NCI-H2107 treated with DMSO at 0.1 percent for 48 hours (cell line): Measurements from ENCODE around the gene GARS1.
A peak's percentile ranks its signal among the peaks of the same experiment; 100 is the strongest.
"Not testable (repeated sequence)": the region's sequence is repeated elsewhere in the genome, so short reads cannot be mapped to it uniquely, and the experiment has no call there.

ENCODE experiments used
- DNase-seq: peaks from one replicate; lab custom pipeline; 2025; ENCODE audit not compliant: unreplicated experiment; lab: John Stamatoyannopoulos, UW

GARS1 gene

DNA sequence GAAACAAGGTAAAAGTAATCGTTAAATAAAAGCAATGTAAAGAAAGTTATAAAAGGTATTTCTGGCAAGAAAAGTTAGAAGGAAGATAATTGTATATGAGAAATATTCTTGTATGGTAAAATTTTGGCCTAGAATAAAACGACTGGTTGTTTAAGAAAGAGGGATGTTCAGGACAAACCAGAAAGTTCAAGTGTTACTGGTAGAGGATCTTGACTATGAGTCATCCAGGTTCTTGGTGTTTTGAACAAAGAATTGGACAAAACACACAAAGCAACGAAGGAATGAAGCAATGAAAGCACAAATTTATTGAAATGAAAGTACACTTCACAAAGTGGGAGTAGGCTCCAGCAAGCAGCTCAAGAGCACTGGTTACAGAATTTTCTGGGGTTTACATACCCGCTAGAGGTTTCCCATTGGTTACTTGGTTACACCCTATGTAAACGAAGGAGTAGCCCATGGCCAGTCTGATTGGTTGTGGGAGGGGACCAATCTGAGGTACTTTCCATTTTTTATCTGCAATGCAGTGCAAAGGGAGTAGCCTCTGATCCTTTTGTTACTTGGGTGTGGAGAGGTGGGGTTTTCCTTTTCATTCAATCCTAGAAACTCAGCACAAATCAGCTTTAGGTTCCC, 22.4 kb upstream of the GARS1 start:
- no peak for DNase-seq

DNA sequence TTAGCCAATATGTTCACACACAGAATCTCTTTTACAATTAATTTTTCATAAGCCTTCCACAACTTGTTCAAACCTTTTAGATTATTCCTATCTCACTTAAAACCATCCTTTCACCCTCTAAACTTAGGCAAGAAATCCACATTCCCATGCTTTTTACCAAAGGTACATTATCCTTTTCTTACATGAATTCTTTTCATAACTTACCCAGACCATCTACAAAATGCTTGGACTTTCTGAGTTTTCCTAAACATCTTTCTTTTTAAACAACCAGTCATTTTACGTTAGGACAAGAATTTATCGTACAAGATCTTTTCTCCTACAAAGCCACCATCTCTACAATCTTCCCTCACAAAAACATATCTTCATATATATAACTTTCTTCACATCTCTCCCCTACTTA, 18.8 kb upstream of the GARS1 start:
- no peak for DNase-seq

DNA sequence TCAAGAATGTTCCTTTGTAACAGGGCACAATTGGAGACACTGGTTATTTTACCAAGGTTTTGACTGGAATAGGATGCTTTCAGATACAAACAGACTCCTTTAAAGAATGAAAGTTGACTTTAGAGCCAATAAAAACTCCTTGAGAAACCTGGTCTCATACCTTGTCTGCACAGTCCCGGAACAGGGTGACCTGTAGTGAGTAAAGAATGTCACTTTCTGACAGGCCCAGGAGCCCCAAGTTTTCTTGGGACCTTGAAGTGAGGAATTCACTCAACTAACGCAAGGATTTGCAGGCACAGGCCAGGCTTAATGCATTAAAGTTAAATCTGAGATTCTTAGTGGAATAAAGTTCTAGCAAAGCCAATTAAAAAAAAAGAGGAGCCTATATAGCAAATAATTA, 11.5 kb upstream of the GARS1 start:
- DNase-seq: no peak

DNA sequence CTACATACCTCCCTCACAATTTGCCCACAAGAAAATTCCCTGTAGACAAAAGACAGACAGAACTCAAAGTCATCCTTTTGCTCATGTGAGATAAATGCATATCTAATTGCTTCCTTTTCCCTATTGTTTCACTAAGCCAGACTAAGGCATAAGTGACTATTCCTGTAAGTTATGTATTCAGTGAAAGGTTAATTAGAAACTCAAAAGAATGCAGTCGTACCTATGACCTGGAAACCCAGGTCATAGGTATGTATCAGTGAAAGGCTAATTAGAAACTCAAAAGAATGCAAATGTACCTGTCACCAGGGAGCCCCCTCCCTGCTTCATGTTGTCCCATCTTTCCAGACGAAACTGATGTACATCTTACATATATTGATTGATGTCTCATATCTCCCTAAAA, 10.3 kb upstream of the GARS1 start:
- DNase-seq: no peak

DNA sequence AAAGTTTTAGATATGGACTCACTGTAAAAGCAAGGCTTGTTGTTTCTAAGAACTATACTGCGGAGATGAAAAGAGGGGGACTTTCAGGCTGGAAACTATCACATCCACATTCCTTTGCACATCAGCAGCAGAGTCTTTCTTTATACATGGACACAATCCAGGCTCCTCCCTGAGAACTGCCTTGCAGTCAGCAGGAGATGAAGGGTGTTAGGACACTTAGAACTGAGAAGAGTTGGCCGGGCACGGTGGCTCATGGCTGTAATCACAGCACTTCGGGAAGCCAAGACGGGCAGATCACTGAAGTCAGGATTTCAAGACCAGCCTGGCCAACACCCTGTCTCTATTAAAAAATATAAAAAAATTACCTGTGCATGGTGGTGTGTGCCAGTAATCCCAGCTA, 9.7 kb upstream of the GARS1 start:
- DNase-seq: no peak

DNA sequence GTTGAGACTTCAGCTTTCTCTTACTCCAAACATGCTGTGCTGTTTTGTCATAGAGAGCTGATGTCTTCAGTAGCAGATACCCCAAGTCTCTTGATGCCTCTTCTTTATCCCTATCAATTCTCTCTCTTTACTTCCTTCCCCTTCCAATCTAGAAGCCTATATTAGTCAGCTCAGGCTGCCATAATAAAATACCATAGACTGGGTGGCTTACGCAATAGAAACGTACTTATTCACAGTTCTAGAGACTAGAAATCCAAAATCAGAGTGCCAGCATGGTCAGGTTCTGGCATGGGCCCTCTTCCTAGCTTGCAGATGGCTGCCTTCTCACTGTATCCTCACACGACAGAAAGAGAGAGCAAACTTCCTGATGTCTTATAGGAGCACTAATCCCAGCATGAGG, 9.0 kb upstream of the GARS1 start:
- DNase-seq: no peak

DNA sequence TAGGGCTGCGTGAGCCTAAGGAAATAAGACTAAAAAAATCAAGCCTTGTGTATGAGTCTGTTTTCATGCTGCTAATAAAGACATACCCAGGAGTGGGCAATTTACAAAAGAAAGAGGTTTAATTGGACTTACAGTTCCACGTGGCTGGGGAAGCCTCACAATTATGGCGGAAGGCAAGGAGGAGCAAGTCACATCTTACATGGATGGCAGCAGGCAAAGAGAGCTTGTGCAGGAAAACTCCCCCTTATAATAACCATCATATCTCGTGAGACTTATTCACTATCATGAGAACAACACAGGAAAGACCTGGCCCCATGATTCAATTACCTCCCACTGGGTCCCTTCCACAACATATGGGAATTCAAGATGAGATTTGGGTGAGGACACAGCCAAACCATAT, 7.1 kb upstream of the GARS1 start:
- not testable (repeated sequence) for DNase-seq

DNA sequence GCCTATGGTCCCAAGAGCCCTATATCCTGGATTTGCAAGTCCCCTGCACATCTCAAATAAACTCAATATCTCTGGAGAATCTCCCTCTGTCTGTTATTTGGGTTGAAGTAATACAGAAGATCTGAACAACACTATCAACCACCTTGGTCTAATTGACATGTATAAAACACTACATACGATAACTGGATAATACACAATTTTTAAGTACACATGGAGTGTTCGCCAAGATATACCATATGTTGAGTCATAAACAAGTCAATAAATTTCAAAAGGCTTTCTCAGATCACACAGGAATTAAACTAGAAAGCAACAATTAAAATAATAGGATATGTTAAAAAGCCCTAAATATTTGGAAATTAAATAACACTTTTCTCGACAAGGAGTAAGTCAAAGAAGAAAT, 5.6 kb upstream of the GARS1 start:
- DNase-seq: no peak

DNA sequence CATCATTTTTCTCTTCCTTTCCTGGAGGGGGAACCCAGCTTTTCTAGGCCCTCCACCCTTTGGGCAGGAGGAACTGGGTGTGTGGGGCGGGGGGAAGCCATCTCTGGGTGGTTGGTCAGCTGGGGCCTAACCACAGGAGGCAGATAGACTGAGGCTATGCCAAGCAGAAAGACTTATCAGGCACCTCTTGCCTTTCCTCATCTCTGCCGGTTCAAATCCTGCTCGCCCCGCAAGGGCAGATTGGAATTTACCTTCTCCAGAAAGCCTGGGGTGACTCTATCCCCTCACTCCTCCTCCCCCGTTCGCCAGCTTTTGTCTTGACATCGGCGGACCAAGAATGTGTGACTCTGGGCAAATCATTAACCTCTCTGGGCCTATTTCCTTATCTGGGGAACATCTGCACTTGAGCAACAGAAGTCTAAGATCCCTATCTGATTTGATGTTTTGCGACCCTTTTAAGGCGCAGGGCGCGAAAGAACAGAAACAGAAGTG, 584 bp upstream of the GARS1 start:
- DNase-seq: peak; percentile 74

DNA sequence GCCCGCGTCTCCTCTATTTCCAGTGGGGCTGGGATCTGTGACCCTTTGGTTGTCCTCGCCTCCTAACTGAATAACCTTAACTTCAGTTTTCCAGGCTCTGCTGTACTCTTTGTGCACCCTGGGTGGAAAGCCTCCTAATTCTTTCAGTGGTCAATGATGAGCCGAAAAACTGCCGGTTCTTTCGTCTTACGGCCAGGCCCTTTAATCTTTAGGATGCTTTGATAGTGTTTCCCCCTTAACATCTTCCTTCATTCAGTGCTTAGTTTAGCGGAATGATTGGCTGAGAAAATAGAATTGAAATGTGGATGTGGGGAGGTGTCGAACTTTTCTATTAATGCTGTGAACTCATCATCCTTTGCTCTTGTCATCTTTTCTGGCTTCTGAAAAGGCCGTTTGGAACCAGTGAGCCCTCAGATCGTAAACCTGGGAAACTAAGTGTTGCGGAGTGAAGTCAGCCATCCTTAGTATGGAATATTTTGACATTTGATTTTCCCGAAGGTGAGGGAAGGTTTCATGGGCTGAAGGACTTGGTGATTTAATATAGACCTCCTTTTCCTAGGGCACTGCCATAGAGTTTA, 847 bp downstream of the GARS1 start:
- DNase-seq: peak; percentile 39

DNA sequence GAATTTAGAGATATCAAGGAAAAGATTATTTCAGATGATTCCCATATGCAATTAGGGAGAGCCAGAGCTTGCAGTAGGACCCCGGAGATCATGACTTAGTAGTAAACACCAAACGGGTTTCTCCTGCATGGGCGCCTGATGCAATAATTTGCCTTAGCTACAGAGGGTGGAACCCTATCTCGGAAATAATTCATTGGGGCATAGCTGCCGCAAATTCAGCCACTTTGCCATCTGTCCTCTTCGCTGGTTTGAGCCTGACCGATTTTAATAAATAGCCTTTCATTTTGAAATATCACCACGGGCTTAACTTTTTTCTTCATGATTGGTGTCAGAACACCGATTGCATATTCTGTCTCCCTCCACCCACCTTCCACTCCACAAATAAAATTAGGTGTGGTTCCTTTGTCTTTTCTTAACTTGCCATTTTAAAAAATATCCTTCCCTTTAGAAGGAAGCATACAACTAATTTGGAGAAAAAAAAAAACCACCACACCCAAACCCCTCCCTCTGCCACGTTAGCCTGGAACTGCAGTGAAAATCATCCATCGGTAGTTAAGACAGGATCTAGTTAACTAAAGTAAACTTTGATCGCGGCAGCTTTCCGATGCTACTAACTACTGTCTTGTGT, 1.4 kb downstream of the GARS1 start:
- peak; percentile 41 for DNase-seq

DNA sequence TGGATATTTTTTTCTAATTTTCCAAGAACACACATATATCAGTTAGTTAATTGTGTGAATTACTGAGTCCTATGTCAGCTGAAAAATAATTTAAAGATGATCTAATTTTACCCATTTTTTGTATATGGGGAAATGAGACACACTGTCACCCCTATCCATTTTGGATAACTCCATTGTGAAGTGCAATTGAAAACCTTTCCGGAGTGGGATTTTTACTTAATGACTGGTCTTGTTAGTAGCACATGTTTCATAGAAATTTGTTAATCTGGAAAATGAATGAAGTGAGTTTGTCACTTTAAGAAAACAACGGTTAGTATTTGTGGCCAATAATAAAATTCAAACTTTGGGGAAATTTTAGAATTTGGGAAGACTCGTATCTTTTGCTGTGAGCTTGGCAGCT, 2.0 kb downstream of the GARS1 start:
- DNase-seq: no peak

DNA sequence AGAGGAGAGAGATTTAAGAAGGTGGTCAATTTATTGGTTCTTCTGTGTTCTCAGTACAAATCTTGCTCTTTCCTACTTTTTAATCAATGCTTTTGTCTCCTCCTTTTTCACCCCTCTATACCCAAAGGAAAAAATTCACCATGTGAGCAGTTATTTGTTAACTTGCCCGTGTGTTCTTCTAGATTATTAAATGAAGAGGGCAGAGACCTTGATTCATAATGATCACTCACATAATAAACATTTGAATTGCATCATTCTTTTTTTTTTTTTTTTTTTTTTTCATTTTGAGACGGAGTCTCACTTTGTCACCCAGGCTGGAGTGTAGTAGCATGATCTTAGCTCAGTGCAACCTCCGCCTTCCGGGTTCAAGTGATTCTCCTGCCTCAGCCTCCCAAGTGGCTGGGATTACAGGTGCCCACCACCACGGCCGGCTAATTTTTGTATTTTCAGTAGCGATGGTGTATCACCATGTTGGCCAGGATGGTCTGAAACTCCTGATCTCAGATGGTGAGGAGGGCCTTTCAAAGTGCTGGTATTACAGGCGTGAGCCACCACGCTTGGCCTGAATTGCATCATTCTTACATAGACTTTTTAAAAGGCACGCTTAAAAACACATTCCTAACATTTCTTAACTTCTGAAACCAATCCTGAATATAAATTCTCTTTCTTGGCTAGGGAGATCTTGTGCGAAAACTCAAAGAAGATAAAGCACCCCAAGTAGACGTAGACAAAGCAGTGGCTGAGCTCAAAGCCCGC, 3.6 kb downstream of the GARS1 start:
- DNase-seq: no peak

DNA sequence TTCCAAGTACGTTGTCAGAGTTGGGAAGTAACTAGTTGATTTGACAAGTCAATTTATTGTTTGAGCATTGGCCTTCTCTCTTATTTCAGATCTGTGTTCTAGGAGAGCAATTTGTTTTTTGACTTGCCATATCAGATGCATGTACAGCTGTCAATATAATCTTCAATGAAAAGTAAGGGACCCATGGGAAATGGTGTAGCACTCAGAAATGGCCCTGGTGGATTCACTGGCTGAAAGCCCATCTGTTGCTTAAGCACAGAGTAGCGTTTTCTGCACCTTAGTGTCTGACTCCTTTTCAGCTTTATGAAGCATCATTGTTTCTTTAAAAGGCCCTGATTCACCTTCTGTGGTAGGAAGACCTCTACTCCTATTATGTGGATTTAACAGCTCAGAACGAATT, 10.2 kb downstream of the GARS1 start:
- no peak for DNase-seq

DNA sequence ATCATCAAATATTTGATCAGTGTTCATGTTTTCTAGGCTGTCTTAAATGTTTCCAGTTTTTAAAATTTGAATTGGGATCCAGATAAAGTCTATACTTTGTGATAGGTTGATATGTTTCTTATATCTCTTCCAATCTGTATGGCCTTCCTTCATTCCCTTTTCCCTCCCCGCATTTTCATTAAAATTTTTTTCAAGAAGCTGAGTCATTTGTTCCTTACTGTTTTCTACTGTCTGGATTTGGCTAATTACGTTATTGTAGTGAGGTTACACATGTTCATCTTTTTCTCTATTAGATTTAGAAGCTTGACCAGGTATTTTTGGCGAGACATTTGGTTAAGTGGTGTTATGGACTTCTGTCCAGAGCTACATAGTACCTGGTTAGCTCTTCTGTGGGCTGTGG, 11.2 kb downstream of the GARS1 start:
- no peak for DNase-seq

DNA sequence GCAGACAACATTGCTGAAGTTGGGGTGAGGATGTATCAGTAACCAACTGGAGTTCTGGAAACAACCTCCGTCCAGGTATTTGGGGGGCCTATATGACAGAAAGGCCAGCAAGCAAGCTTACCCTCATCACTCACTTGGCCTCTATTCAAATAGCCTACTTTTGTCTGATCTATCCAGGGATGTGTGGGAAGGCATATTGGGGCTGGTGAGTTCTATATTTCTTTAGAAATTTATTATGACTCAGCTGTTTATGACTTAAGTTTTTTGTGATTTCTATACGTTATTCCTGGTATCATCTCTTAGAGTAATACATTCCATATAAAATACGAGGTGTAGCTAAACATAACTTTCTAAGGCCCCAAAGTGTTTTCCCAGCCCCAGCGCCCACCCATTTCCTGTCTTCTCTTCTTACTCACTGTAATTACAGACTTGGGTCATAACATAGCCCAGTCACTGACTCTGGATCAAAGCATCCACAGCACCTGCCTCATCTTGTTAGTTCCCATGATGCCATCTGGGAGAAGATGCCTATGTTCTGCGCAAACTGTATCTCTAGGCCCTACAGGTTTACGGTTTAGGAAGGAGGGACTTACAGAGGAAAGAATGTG, 18.1 kb downstream of the GARS1 start:
- no peak for DNase-seq

DNA sequence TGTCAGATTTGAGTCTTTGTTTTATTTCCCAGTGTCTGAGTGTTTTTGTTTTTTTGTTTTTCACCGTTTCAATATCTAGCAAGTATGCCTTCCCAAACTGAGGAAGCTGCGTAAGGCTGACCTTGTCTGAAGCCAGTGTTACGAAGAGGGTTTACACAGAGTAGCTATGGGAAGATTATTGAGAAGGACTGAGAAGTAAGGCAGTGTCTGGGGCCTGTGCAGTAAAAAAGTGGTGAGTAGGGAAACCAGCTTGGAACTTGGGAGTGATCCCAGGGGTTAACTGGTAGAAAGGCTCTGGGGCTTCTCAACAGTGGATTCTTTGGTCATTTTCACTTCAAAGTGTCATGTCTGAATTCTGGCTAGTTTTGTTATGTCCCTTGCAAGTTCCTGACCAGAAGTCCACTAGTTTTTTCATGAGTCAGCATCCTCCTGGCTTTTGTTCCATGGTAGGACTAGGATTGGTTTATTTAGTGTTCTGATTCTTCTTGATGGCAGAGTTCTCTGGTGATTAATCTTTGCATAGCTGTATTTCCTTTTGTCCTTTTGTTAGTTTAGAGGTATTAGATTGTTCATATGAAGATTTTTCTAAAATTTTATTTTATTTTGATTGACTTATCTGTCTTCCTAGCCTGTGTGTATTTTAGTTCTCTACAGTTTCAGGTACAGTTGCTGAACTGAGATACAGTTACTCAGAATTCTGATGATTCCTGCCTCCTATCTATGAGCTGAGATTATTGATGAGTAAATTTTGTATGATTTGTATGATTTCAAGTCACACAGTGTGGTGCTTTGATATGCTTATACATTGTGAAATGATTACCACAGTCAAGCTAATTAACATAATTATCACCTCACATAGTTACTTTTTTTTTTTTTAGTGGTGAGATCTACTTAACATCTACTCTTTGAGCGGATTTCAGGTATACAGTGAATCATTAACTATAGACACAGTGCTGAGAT, 19.0 kb downstream of the GARS1 start:
- no peak for DNase-seq

DNA sequence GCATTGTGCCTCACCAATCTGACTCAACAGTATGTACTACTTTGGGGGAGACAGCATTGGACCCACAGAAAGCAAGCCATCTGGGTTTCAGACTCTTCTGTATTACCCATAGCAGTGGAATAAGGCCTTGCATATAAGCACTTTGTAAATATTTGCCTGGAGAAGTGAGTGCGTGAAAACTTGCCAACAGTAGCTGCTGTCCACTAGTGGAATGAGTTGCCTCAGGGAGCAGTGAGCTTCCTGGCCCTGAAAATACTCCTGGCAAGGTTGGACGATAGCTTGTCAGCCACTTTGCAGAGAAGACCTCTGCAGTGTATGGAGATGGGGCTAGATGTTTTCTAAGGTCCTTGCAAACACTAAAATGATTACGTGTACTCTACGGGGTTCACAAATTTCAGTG, 21.6 kb downstream of the GARS1 start:
- no peak for DNase-seq

DNA sequence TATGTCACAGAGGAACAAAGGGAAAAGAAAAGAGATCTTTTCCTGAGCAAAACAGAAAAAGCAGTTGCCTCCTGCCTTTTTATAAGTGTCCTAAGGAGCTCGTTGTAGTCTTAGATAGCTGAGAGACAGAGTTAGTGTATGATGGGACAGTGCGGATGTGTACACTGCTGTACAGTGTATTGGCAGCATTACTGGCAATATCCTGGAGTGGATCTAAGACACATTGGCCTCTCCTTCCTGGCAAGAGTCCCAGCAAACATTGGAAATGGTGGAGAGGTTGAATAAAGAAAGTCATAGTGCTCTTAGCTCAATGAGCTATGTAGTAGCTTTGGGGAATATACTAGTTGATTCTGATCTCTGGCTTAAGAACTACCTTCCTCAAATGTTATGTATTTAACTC, 22.7 kb downstream of the GARS1 start:
- DNase-seq: no peak

DNA sequence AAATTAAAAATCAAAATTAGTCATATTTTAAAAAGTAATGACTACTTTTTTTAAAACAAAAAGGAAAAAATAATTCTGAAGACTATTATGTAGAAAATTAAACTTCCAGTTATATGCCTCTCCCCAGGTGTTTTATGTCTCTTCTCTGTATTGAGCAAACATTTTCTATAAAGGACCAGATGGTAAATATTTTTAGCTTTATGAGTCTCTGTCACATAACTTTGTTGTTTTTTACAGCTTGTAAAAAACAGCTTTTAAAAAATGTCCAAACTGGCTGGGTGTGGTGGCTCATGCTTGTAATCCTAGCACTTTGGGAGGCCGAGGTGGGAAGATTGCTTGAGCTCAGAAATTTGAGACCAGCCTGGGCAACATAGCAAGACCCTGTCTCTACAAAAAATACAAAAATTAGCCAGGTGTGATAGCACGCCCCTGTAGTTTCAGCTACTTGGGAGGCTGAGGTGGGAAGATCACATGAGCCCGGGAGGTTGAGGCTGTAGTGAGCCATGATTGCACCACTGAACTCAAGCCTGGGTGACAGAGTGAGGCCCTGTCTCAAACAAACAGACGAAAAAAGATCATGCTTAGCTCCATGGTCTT, 23.5 kb downstream of the GARS1 start:
- no peak for DNase-seq
